ENCODE results near the gene PLS1.
"Not testable (repeated sequence)": the region's sequence is repeated elsewhere in the genome, so short reads cannot be mapped to it uniquely, and the experiment has no call there.

The PLS1 gene

DNA sequence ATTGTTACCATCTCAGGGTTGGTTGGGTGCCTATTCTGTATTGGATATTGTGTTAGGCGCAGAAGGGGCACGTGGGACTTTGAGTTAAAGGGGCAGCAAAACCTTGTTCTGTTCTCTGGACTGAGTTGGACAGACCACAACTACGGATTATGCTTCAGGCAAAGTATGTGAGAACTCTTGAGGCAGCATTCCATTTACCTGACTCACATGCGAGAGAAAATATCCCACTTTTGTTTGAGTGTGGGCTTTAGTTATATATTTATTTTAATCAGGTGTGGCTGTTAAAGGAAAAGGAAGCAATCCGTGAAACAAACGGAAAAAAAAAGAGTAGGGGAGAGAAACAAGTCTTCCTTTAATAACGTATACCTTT is 627 bp upstream of the PLS1 start:
- no peak for DNase-seq (ENCODE audit: low read depth in 2 of 2)

DNA sequence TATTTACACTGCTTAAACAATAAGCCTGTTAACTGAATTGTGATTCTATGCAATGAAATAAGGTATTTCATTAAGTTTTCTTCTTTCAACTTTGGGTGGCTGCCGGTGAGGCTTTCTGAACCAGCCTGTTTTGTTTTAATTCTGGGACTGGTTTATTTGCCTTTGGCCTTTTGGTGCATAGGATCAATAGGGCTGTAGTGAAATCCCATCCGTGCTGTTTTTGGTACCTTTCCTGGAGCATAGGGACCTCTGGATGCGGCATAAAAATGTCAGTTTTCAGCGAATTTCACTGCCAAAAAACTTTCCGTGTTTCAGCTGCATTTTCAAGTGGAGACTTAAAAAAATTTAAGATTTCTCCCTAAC is 514 bp downstream of the PLS1 start:
- DNase-seq (ENCODE audit: low read depth in 2 of 2), result no peak

DNA sequence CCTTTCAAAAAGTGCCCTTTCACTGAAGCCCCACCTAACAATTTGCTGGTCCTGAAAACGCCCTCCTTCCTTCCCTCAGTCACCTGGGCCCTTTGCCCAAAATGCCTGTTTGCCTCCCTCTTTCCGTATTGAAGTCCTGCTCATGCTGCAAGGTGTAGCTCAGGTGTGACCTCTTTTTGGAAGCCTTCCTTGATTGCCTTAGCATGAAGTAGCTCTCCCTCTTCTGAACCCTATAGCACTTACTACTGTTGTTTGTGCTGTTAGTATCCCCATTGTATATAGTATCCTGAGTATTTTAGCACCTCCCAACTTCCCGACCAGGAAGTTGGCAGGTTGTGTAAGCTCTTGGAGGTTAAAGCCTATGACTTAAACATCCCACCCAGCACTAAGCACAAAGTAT is 1.7 kb downstream of the PLS1 start:
- no peak for DNase-seq (ENCODE audit: low read depth in 2 of 2)

DNA sequence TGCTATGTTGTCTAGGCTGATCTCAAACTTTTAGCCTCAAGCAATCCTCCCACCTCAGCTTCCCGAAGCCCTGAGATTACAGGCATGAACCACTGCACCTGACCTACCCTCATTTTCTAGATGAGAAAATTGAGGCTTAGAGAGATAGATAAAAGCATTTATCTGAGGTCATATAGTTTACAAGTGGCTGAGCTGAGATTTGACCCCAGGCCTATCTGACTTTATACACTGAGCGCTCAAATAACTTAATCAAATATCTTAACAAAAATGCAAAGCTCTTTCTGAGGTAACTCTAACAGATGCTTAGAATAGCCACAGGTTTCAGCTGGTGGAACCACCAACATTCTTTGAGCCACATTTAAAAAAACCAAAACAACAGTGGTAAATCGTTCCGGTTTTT is 5.5 kb downstream of the PLS1 start:
- no peak for DNase-seq (ENCODE audit: low read depth in 2 of 2)

DNA sequence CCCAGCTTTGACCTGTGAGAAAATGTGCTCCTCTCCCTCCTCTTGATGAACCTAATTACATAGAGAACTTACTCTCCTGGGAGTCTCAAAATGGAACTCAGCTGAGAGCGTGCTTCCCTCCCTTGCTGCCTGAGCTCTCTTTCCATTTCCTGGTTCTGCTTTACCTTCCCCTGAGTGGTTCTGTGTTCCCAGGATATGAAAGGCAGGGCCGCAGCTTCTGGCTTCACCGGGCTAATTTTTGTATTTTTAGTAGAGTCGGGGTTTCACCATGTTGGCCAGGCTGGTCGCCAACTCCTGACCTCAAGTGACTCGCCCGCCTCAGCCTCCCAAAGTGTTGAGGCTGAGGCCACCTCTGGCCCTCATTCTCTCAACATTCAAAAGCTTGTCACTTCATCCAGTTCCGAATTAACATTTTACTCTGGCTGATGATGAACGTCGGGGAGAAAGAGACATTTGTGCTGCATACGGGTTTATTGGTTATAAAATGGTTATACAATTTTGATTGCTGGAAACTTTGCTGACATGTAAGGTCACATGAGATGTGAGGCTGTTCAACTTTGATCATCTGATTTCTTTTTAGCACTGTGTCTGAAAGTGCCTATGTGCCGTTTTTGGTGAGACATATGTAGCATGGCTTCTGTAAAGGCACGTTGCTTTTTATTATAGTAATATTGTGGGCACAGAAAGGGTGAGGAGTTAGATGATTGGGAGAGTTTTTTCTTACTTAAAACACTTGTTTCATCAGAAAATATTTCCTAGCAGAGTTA is 6.6 kb downstream of the PLS1 start:
- DNase-seq (ENCODE audit: low read depth in 2 of 2), result no peak

DNA sequence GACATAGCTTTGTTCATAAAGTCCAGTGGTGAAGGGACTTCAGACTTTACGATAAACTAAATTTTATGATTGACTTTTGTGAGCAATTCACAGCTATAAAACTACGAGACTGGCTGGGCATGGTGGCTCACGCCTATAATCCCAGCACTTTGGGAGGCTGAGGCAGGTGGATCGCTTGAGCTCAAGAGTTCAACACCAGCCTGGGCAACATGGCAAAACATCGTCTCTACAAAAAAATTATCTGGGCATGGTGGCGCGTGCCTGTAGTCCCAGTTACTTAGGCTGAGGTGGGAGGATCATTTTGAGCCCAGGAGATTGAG is 7.2 kb downstream of the PLS1 start:
- not testable (repeated sequence) for DNase-seq (ENCODE audit: low read depth in 2 of 2)

DNA sequence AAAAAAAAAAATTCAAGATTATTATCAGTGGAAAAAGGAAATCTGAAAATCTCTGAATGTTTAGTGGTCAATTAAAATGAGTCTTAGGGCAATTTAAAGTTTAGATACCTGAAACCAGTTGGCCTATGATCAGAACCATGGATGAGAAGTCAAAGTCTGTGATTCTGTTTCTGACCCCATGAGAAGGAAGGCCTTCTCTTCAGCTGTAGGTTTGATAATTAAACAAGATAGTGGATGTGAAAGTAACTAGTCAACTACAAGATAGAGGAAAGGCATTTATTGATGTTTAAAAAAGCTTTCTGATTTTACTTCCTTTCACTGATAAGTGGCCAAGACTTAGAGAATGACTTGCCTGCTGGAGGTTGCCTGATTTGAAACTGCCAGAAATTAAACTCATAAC is 8.7 kb downstream of the PLS1 start:
- DNase-seq (ENCODE audit: low read depth in 2 of 2), result no peak

DNA sequence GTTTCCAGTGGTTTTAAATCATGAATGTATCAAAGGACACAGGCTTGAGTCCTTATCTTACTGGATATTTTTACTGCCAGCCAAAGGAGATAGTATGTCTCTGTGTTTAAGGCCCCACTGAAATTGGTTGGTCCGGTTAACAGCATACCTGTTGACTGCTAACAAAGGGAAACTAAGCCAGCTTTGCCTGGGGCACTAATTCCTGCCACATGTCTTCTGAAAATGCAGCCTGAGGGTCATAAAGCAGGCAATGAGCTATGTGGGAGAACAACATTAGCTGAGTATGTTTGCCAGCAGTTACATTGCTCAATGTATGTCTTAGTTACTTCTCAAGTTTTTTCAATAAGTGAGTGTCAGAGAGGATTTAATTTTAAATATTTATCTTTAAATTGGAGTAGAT is 12.4 kb downstream of the PLS1 start:
- DNase-seq (ENCODE audit: low read depth in 2 of 2), result no peak

DNA sequence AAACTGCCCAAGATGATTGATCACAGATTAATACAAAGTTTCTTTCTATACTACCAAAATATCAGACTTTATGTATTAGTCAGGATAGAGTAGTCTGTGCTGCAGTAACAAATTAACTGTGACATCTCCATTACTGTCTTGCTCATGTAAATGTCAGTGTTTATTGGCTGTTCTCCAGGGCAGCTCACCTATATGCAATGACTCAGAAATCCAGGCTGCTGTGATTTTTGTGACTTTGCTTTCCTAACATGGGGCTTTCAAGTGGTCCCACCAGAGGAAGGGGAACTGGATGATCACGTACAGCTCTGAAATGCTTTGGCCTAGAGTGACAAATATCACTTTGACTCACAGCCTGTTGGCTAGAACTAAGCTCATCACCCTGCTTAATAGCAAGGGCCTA is 12.9 kb downstream of the PLS1 start:
- DNase-seq (ENCODE audit: low read depth in 2 of 2), result no peak

DNA sequence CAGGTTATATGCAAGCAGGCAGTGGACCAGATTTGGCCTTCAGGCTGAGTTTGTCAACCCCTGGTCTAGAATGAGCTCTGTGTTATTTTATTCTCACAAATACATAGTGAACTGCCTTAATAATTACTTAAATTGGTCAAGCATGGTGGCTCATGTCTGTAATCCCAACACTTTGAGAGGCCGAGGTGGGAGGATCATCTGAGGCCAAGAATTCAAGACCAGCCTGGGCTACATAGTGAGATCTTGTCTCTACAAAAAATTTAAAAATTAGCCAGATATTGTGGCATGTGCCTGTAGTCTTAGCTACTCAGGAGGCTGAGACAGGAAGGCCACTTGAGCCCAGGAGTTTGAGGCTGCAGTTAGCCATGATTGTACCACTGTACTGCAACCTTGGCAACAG is 15.0 kb downstream of the PLS1 start:
- DNase-seq (ENCODE audit: low read depth in 2 of 2), result no peak

DNA sequence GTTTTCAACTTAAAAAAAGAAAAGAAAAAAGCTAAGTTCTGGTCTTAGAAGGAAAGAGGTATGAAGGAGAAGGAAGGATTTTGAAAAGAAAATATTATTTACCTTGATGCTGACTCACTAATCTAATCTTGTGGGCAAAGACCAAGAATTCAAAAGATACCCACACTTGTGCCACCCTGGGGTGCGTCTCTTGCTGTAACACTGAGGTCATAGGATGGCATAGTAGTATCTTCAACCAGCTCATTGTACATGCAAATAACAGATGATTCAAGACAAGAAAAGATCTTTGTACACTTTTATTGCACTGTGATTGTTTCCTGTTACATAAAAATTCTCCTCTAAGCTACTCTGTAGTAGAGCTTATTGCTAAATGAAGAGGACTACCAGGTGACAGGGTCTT is 17.3 kb downstream of the PLS1 start:
- DNase-seq (ENCODE audit: low read depth in 2 of 2), result no peak

DNA sequence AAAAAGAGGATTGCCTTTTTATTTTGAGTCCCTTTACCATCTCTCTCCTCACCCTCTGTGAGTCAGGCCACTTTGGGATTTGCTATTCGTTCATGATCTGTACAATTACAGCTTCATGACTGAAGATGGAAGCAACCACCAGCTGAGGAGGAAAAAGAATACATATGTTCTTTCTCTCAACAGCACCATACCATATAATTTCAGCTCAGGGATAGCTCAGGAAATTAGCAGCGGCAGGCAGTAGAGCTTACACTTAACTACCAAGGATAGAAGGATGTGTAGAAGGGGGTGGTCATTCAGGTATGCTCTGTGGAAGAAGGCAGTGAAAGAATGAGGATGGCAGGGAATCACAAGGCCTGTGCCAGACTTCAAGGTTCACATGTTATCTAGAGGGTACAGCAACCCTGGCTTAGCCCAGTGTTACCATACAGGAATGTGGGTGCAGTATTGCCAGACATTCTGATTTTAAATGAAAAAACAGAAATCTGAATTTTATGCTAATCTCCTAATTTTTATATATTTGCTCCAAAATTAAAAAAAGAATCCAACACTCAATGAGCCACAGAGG is 17.9 kb downstream of the PLS1 start:
- DNase-seq (ENCODE audit: low read depth in 2 of 2), result no peak

DNA sequence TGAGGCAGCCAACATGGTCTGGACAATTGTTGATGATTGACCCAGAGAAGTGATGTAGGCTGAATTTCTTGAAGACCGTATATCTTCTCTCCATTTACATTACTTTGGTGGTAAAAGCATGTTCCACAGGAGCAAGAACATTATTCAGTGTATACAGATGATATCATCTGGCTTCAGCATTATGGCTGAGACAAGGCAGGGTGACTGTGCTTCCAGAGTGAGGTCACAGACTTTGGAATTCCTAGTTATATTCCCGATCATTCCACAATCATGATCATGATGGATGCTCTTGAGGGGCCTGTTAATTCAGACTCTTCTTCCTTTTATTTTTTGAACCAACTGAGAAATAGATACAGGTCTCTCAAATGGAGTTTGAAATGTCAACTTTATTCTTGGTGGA is 19.0 kb downstream of the PLS1 start:
- DNase-seq (ENCODE audit: low read depth in 2 of 2), result no peak

DNA sequence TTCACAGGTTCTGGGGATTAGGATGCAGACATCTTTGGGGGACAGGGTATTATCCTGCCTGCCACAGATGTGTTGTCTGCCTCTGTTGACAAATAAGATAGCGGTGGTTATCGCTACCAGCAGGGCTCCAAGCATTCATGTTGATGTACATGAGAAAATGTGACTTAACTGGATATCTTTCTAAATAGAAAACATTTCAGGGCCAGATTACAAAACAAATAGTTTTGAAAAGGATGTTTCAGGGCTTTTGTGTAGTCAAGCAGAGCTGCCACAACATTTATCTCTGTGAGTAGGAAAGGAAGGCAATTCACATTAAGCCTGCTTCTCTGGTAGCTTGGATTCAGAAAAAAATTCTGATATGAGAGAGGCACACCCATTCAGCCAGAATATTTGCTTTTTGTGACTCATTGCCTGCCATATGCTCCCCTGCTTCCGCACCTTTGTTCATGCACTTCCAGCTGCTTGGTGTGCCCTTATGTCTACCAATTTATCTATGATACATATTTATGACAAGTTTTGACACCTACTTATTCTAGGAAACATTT is 22.8 kb downstream of the PLS1 start:
- DNase-seq (ENCODE audit: low read depth in 2 of 2), result no peak

DNA sequence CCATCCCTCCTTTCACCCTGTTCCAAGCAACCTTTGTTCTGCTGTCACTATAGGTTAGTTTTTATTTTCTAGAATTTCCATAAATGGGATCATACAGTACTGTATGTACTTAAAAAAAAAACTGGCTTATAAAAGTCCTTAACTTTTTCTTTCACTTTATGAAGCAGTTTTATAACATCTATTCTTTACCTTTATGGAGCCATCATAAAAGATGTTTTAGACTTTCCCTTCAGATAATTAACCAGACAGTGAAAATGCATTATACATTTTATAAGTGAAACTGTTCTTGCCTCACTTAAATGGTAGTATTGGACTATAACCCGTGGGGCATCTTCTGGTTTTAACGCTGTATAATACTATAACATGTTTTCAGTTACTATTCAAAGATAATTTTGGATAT is 26.2 kb downstream of the PLS1 start:
- no peak for DNase-seq (ENCODE audit: low read depth in 2 of 2)

DNA sequence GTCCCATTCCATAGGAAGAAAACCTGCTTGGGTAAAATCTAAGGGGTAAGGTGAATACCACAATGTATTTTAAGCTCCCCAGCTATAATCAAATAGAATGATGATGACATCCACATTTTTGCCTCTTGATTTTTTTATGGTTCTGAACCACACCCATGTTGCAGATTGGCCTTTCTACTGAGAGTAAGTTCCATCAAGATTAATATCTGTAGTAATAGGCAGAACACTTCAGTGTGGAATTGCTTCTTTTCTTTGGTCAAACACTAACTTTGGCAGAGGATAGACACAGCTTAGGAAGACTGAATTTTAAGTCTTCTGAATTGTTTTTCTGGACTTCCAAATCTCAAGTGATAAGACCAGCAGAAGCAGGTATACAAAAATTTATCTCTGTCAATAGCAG is 27.0 kb downstream of the PLS1 start:
- no peak for DNase-seq (ENCODE audit: low read depth in 2 of 2)

DNA sequence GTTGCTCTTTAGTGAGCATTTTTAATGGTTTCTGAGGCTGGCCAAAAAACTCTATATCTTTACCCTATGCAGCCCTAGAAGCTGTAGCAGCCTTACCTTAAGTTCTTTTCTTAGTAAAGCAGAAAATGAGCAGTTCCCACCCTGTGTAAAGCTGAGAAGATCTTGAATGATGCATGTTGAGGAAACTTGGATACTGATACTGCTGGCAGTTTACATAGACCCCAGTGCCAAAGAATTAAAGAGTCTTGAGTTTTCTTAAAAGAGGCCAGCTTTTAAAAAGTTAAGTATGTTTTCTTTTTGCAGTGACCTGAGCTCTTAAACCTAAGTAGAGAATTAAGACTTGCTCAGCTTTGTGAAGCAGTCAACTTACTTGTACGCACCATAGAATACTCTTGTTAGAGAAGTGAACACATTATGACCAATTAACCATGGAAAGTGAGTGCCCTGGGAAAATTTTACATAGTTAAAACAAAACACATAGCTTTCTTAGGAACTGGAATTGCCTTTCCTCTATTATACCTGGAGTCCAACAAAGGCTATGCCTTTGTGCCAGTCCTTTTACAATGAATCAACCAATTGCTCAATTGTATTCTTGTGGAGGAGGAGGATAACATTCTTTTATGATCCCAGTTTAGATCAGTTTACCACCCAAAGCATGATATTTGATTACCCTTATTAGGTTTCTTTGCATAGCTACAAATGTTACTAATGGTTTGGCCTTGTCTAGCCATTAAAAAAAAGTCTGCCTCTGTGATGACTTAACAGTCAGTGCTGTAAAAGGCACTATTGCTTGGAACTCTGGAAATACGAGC is 28.4 kb downstream of the PLS1 start:
- no peak for DNase-seq (ENCODE audit: low read depth in 2 of 2)

DNA sequence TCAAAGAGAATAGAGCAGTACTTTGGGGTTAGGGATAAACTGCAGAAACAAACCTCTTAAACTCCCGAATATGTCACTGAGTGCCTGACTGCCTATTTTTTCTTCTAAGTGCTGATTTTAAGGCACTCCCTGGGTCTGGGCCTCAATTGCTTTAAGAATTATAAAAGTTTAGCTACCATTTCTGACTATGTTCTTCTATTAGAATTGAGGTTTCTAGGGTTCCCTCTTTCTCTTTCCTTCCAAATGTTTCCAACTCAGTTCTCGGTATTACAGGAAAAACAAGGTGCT is 28.9 kb downstream of the PLS1 start:
- no peak for DNase-seq (ENCODE audit: low read depth in 2 of 2)

DNA sequence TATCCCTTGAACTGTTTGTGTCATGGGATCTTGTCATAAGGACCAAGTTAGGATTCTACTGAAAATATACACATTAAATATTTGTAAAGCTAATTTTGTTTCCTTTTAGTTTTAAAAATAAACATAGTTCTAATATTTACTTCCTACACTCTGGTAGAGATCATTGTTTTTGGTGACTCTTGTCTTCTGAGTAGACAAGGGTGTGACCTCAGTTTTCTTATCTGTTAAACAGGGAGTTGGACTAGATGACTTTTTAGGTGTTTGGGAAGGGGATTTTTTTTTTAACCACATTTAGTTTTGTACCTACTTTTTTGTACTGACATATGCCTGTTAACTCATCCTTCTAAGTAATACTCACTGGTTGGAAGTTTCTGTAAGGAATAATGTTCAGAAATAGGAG is 30.8 kb downstream of the PLS1 start:
- DNase-seq (ENCODE audit: low read depth in 2 of 2), result no peak

DNA sequence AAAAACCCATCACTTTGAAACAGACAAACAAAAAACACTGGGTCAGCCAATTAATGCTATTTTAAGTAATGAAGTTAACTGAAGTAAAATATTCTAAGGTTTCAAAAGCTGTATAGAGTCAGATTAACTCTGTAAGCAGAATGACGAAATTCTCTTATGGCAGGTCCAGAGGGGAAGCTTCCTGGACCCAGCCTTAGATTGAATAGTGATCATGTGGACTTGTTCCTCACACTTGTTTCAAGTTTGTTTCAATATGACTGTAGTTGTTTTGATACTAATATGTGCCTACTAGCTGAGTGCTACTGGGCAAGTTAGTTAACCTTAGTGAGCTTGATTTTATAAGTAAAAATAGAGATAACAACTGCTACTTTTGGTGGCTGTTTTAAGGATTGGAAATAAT is 32.6 kb downstream of the PLS1 start:
- no peak for DNase-seq (ENCODE audit: low read depth in 2 of 2)

DNA sequence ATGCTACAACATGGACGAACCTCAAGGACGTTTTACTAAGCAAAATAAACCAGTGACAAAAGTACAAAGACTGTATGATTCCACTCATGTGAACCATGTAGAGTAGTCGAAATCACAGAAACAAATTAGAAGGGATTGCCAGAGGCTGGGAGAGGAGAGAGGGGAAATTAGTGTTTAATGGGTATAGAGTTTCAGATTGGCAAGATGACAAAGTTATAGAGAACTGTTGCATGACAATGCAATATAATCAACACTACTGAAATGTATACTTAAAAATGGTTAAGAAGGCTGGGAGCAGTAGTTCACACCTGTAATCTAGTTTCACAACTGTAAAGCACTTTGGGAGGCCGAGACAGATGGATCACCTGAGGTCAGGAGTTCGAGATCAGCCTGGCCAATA is 36.9 kb downstream of the PLS1 start:
- no peak for DNase-seq (ENCODE audit: low read depth in 2 of 2)

DNA sequence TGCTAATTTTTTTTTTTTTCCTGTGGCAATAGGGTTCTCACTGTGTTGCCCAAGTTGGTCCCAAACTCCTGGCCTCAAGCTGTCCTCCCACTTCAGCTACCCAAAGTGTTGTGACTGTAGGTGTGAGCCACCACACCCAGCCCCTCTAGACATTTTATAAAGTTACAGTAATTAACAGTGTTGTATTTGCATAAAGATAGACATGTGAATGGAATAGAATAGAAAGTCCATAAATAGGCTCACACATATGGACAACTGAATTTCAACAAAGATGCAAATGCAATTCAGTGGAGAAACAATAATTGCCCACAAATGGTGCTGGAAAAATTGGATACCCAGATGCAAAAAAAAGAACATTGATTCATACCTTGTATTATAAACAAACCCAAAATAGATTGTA is 39.9 kb downstream of the PLS1 start:
- DNase-seq (ENCODE audit: low read depth in 2 of 2), result no peak

DNA sequence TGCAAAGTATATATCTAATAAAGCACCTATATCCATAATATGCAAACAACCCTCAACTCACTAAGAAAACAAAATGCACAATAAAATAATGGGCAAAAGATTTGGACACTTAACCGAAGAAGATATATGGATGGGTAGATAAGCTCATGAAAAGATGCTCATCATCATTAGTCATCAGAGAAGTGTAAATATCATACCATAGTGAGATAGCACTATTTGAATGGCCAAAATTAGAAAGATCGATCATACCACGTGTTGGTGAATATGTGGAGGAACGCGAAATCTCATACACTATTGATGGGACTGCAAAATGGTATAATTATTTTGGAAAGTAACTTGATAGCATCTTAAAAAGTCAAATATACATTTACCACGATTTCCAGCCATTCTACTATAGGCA is 40.5 kb downstream of the PLS1 start:
- DNase-seq (ENCODE audit: low read depth in 2 of 2), result no peak
